IMR-90 (cell line): ENCODE data around the gene LAP3. TPM values are rescaled to one million over a fixed set of nuclear protein-coding genes. Genes with fewer than 3 reads are reported as not detected.

Experiments
- ATAC-seq: fragments of 200-7000 bp; cut with Tn5 transposase; 2 replicates; pipeline ENCODE4 v1.9.1; 2020; ENCODE audit warnings: low read depth, mild to moderate bottlenecking, moderate library complexity
- BruUV-seq: library from RNA; stranded (reverse); fragments of 400-500 nt; replicated peaks from 2 replicates; lab custom pipeline; 2021; lab: Mats Ljungman, UMichigan
- CTCF ChIA-PET: fragments of 300-600 bp; formaldehyde crosslinking; extraction: SDS; loops from one replicate; lab custom pipeline; 2021; ENCODE audit warnings: antibody characterized with exemption; lab: Yijun Ruan, JAX
- POLR2A ChIA-PET: fragments of 300-600 bp; sonication (Branson Sonifier 250); formaldehyde crosslinking; loops from one replicate; lab custom pipeline; 2022; ENCODE audit warnings: antibody characterized with exemption; ENCODE audit not compliant: unreplicated experiment; lab: Charles Lee
- DNase-seq: peaks from one replicate; pipeline ENCODE4 v3.0.0; 2013
- H2AFZ ChIP-seq: replicated peaks from 2 replicates; pipeline ENCODE3; 2013; ENCODE audit warnings: low read length, mild to moderate bottlenecking; ENCODE audit not compliant: poor library complexity
- H2AK5ac ChIP-seq: 2 replicates; pipeline ENCODE4 v1.6.1; 2013; ENCODE audit warnings: low read depth, low read length, inconsistent platforms
- H2AK9ac ChIP-seq: replicated peaks from 2 replicates; pipeline ENCODE3; 2013; ENCODE audit warnings: mild to moderate bottlenecking, low read depth, low read length, moderate library complexity; ENCODE audit not compliant: poor library complexity
- H2BK120ac ChIP-seq: 2 replicates; pipeline ENCODE4 v1.6.1; 2013; ENCODE audit warnings: low read depth, low read length, inconsistent platforms
- H2BK15ac ChIP-seq: 3 replicates; pipeline ENCODE4 v1.6.1; 2013; ENCODE audit warnings: low read depth, low read length, inconsistent platforms
- H2BK20ac ChIP-seq: 2 replicates; pipeline ENCODE4 v1.6.1; 2013; ENCODE audit warnings: low read depth, mild to moderate bottlenecking, inconsistent platforms, low read length, moderate library complexity
- H2BK5ac ChIP-seq: 2 replicates; pipeline ENCODE4 v1.6.1; 2013; ENCODE audit warnings: mild to moderate bottlenecking, low read depth, low read length, inconsistent platforms; ENCODE audit not compliant: poor library complexity, severe bottlenecking
- H3K14ac ChIP-seq: replicated peaks from 2 replicates; pipeline ENCODE4 v1.6.1; 2013; ENCODE audit warnings: low read depth, low read length, inconsistent platforms
- H3K18ac ChIP-seq: 2 replicates; pipeline ENCODE4 v1.6.1; 2013; ENCODE audit warnings: low read depth, low read length, control low read depth
- H3K23ac ChIP-seq: 2 replicates; pipeline ENCODE4 v1.6.1; 2013; ENCODE audit warnings: low read depth, low read length, inconsistent platforms
- H3K27ac ChIP-seq: 2 replicates; pipeline ENCODE4 v1.5.1; 2013; ENCODE audit warnings: mild to moderate bottlenecking, control low read depth, low read length; ENCODE audit not compliant: insufficient read depth
- H3K27me3 ChIP-seq: 2 replicates; pipeline ENCODE4 v1.6.1; 2013; ENCODE audit warnings: low read length; ENCODE audit not compliant: control insufficient read depth, insufficient read depth
- H3K36me3 ChIP-seq: 2 replicates; pipeline ENCODE4 v1.6.1; 2013; ENCODE audit warnings: low read length, mixed read lengths; ENCODE audit not compliant: control insufficient read depth, insufficient read depth
- H3K4ac ChIP-seq: 2 replicates; pipeline ENCODE4 v1.6.1; 2013; ENCODE audit warnings: low read depth, low read length, inconsistent platforms
- H3K4me1 ChIP-seq: 2 replicates; pipeline ENCODE4 v1.6.1; 2013; ENCODE audit warnings: low read length, mixed read lengths; ENCODE audit not compliant: control insufficient read depth, insufficient read depth
- H3K4me2 ChIP-seq: 2 replicates; pipeline ENCODE4 v1.6.1; 2013; ENCODE audit warnings: low read depth, mild to moderate bottlenecking, control low read depth, low read length, moderate library complexity
- H3K4me3 ChIP-seq: 2 replicates; pipeline ENCODE4 v1.5.1; 2013; ENCODE audit warnings: low read depth, mild to moderate bottlenecking, control low read depth, low read length, moderate library complexity; ENCODE audit not compliant: insufficient read depth
- H3K56ac ChIP-seq: 2 replicates; pipeline ENCODE4 v1.6.1; 2013; ENCODE audit warnings: low read length, inconsistent platforms; ENCODE audit not compliant: insufficient read depth; ENCODE audit errors: extremely low read depth
- H3K79me1 ChIP-seq, 2 experiments: 2 replicates each; pipeline ENCODE4 v1.6.1; 2013; ENCODE audit warnings: low read length in 2 of 2, inconsistent platforms in 1 of 2, low read depth in 1 of 2
- H3K9ac ChIP-seq: 2 replicates; pipeline ENCODE4 v1.6.1; 2013; ENCODE audit warnings: low read depth, low read length, control low read depth
- H3K9me1 ChIP-seq: 2 replicates; pipeline ENCODE4 v1.6.1; 2013; ENCODE audit warnings: low read length, inconsistent platforms; ENCODE audit not compliant: insufficient read depth
- H3K9me3 ChIP-seq: 2 replicates; pipeline ENCODE4 v1.6.1; 2013; ENCODE audit warnings: low read length; ENCODE audit not compliant: control insufficient read depth, insufficient read depth
- H4K20me1 ChIP-seq: 2 replicates; pipeline ENCODE4 v1.6.1; 2013; ENCODE audit warnings: low read length, inconsistent platforms; ENCODE audit not compliant: insufficient read depth
- H4K5ac ChIP-seq: 2 replicates; pipeline ENCODE4 v1.6.1; 2013; ENCODE audit warnings: mild to moderate bottlenecking, low read depth, low read length, control low read depth
- H4K8ac ChIP-seq, 2 experiments: 2 replicates each; pipeline ENCODE4 v1.6.1; 2013; ENCODE audit warnings: low read depth in 2 of 2, low read length in 2 of 2, control low read depth in 1 of 2, inconsistent platforms in 1 of 2
- H4K91ac ChIP-seq: 2 replicates; pipeline ENCODE4 v1.6.1; 2013; ENCODE audit warnings: low read depth, low read length, inconsistent platforms; ENCODE audit not compliant: insufficient read depth
- BHLHE40 ChIP-seq: fragments of 150-350 bp; IDR thresholded peaks from 2 replicates; pipeline ENCODE4 v1.6.1; 2016; ENCODE audit warnings: mild to moderate bottlenecking, low read depth, low read length
- CEBPB ChIP-seq: IDR thresholded peaks from 2 replicates; pipeline ENCODE4 v1.6.1; 2012; ENCODE audit warnings: low read depth, low read length, improper control_type of control experiment
- CHD1 ChIP-seq: IDR thresholded peaks from 2 replicates; pipeline ENCODE4 v1.6.1; 2012; ENCODE audit warnings: low read depth, low read length, improper control_type of control experiment
- FOS ChIP-seq: fragments of 150-350 bp; IDR thresholded peaks from 2 replicates; pipeline ENCODE4 v1.6.1; 2016; ENCODE audit warnings: low read depth, low read length
- MAFK ChIP-seq: IDR thresholded peaks from 2 replicates; pipeline ENCODE4 v1.6.1; 2012; ENCODE audit warnings: low read depth, low read length, improper control_type of control experiment
- MAZ ChIP-seq: IDR thresholded peaks from 2 replicates; pipeline ENCODE4 v1.6.1; 2012; ENCODE audit warnings: low read depth, mild to moderate bottlenecking, low read length, improper control_type of control experiment, moderate library complexity, borderline replicate concordance
- MXI1 ChIP-seq: IDR thresholded peaks from 2 replicates; pipeline ENCODE4 v1.6.1; 2012; ENCODE audit warnings: low read depth, mild to moderate bottlenecking, low read length, moderate library complexity, borderline replicate concordance
- NFE2L2 ChIP-seq: fragments of 150-350 bp; IDR thresholded peaks from 2 replicates; pipeline ENCODE4 v1.6.1; 2016; ENCODE audit warnings: low read depth, mild to moderate bottlenecking, low read length
- RAD21 ChIP-seq: IDR thresholded peaks from 2 replicates; pipeline ENCODE4 v1.6.1; 2012; ENCODE audit warnings: low read length, improper control_type of control experiment
- RCOR1 ChIP-seq: IDR thresholded peaks from 2 replicates; pipeline ENCODE4 v1.6.1; 2012; ENCODE audit warnings: mild to moderate bottlenecking, low read length, improper control_type of control experiment; ENCODE audit not compliant: insufficient replicate concordance
- RFX5 ChIP-seq: IDR thresholded peaks from 2 replicates; pipeline ENCODE4 v1.8.0; 2012; ENCODE audit warnings: low read depth, mild to moderate bottlenecking, low read length, moderate library complexity
- WGBS, 2 experiments: methylation state at CpG; one replicate each; pipeline versions ENCODE4 v1.1.5 to v1.1.7; 2013; ENCODE audit warnings: missing lambda C conversion rate in 2 of 2; ENCODE audit not compliant: insufficient read length in 1 of 2; ENCODE audit errors: extremely low coverage in 2 of 2; 5-methylcytosine and 5-hydroxymethylcytosine counted together
- dilution Hi-C: fragments of 300-500 bp; cut with HindIII; formaldehyde crosslinking; loops from one replicate; pipeline ENCODE4 v1.14.3; 2018; ENCODE audit warnings: low sequenced_read_pairs; ENCODE audit not compliant: unreplicated experiment
- in situ Hi-C: fragments of 300-500 bp; cut with MboI; formaldehyde crosslinking; loops from 3 replicates; pipeline ENCODE4 v1.14.3; 2019; ENCODE audit warnings: low sequenced_read_pairs, inconsistent platforms, mixed read lengths
- intact Hi-C: fragments of 100-400 bp; cut with micrococcal nuclease; formaldehyde crosslinking; loops from 2 replicates; pipeline ENCODE4 v1.10.0; 2022
- polyA plus RNA-seq, 3 experiments: library from polyadenylated mRNA; depleted of rRNA; stranded (reverse); fragments of >200 nt; gene quantifications; 2 replicates each; pipeline ENCODE4 v1.2.3, GENCODE V29; 2012; ENCODE audit warnings: low replicate concordance in 1 of 3
- total RNA-seq: library from RNA; depleted of rRNA; stranded (reverse); fragments of >200 nt; gene quantifications from 2 replicates; pipeline ENCODE4 v1.2.3, GENCODE V29; 2012
- TF ChIP-seq, protein P1 (sequence below): fragments of 150-350 bp; IDR thresholded peaks from 2 replicates; pipeline ENCODE4 v1.6.1; 2016; ENCODE audit warnings: low read depth, mild to moderate bottlenecking, low read length, moderate library complexity, borderline replicate concordance
- TF ChIP-seq, protein P2 (sequence below): fragments of 150-350 bp; IDR thresholded peaks from 2 replicates; pipeline ENCODE4 v1.6.1; 2017; ENCODE audit warnings: mild to moderate bottlenecking, antibody characterized with exemption, low read length, low read depth
- TF ChIP-seq, protein P3 (sequence below): conservative IDR thresholded peaks from 2 replicates; pipeline ENCODE4 v1.5.1; 2012; ENCODE audit warnings: mild to moderate bottlenecking, low read depth, low read length, improper control_type of control experiment

The LAP3 gene
- total and polyA plus RNA-seq, 2 of the 4 experiments (the other 2 are of a cell fraction): 57.9 to 91.6 TPM

DNA sequence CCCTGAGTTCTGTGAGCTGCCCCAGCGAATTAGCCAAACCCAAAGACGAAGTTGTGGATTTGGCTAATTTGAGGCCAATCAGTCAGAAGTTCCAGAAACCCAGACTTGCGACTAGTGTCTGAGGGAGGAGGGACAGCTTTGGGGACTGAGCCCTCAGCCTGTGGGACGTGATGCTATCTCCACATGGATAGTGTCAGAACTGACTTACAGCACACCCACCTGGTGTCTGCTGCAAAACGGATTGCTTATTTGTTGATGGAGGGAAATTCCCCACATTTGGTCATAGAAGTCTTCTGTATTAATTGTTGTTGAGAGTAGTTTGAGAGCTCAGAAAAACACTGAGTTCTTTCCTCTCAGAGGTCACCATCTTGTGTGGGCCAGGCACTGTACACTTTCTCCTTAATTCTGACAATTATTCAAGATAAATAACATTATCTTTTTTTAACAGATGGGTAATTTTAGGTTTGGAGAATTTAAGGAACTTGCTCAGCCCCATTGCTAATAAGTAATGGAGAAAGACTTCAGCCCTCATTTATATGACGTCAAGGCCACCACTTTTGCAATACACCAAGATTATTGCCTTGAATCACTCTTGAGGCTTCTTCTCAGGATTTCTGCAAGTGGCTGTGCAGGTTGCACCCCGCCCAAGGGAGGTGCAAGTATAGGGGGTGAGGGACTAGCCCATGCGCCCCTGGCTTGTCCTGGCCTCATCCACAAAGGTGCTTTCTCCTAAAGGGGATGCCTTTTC lies 45.3 kb upstream of the LAP3 start:
- Histone ChIP-seq H3K27ac (no peak overlapping the region), H4K8ac (no peak overlapping the region), H3K4ac (no peak overlapping the region), H4K5ac (no peak overlapping the region), H3K9me1 (no peaks in the 10 kb centered on the region), H2AFZ (no peak overlapping the region), H2AK9ac (no peak overlapping the region), H4K91ac (no peak overlapping the region), H3K4me3 (no peak overlapping the region), H3K9ac (no peak overlapping the region), H3K23ac (no peak overlapping the region), H3K18ac (no peak overlapping the region), H3K27me3 (peaks cover 3% of the 10 kb centered on the region; the same call in 1 of the 2 replicates), H3K9me3 (no peaks in the 10 kb centered on the region), H2BK5ac (no peak overlapping the region), H2AK5ac (no peak overlapping the region), H3K4me1 (no peaks in the 10 kb centered on the region), H2BK120ac (no peak overlapping the region), H3K36me3 (no peaks in the 10 kb centered on the region), H3K14ac (no peak overlapping the region), H2BK15ac (no peak overlapping the region), H2BK20ac (no peak overlapping the region), H3K4me2 (no peak overlapping the region), H4K20me1 (no peaks in the 10 kb centered on the region), H3K79me1 (no peaks in the 10 kb centered on the region), H3K56ac (no peak overlapping the region)
- BruUV-seq: no TSS peak
- ChIA-PET CTCF (no interaction called here), POLR2A (no interaction called here)
- dilution Hi-C loops (no loop called here), intact Hi-C loops (no loop called here), in situ Hi-C loops (no loop called here)
- WGBS, 2 experiments: no CpG with 5 or more reads among the region's 8 CpGs
- TF ChIP-seq, protein P1, sequence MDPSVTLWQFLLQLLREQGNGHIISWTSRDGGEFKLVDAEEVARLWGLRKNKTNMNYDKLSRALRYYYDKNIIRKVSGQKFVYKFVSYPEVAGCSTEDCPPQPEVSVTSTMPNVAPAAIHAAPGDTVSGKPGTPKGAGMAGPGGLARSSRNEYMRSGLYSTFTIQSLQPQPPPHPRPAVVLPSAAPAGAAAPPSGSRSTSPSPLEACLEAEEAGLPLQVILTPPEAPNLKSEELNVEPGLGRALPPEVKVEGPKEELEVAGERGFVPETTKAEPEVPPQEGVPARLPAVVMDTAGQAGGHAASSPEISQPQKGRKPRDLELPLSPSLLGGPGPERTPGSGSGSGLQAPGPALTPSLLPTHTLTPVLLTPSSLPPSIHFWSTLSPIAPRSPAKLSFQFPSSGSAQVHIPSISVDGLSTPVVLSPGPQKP: no peak
- TF ChIP-seq CHD1 (no peak), FOS (no peak), RCOR1 (no peak), MAFK (no peak), MXI1 (no peak), RFX5 (no peak), BHLHE40 (no peak), RAD21 (no peak), CEBPB (no peak), NFE2L2 (no peak), MAZ (no peak)
- TF ChIP-seq, protein P2, sequence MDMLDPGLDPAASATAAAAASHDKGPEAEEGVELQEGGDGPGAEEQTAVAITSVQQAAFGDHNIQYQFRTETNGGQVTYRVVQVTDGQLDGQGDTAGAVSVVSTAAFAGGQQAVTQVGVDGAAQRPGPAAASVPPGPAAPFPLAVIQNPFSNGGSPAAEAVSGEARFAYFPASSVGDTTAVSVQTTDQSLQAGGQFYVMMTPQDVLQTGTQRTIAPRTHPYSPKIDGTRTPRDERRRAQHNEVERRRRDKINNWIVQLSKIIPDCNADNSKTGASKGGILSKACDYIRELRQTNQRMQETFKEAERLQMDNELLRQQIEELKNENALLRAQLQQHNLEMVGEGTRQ: no peak
- TF ChIP-seq, protein P3, sequence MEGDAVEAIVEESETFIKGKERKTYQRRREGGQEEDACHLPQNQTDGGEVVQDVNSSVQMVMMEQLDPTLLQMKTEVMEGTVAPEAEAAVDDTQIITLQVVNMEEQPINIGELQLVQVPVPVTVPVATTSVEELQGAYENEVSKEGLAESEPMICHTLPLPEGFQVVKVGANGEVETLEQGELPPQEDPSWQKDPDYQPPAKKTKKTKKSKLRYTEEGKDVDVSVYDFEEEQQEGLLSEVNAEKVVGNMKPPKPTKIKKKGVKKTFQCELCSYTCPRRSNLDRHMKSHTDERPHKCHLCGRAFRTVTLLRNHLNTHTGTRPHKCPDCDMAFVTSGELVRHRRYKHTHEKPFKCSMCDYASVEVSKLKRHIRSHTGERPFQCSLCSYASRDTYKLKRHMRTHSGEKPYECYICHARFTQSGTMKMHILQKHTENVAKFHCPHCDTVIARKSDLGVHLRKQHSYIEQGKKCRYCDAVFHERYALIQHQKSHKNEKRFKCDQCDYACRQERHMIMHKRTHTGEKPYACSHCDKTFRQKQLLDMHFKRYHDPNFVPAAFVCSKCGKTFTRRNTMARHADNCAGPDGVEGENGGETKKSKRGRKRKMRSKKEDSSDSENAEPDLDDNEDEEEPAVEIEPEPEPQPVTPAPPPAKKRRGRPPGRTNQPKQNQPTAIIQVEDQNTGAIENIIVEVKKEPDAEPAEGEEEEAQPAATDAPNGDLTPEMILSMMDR: no peak
- ATAC-seq (no peak), DNase-seq (no peak)
